ENCODE measurements around the gene TOX2. TPM values are rescaled to one million over a fixed set of nuclear protein-coding genes. Genes with fewer than 3 reads are reported as not detected.

The TOX2 gene
- total and polyA plus RNA-seq, 2 of the 8 experiments (the other 6 are each of a cell fraction or from before 2014, with no cell fraction given) = 1.8 to 3.4 TPM

GRCh38 chr20:43949741-43950618 lies 35.3 kb downstream of the TOX2 start (continued):
- TF ChIP-seq CHD7 (IDR thresholded peaks at IDR 0.05; ENCODE audit: insufficient replicate concordance, low read length) (no peak), SP4 (IDR thresholded peaks at IDR 0.05; ENCODE audit: low read length) (no peak), SAP30 (IDR thresholded peaks at IDR 0.05; ENCODE audit: insufficient read depth, insufficient replicate concordance, low read length) (no peak)

Data from H1 (cell line).